ENCODE data around the gene SPRY1. TPM values are rescaled to one million over a fixed set of nuclear protein-coding genes. Genes with fewer than 3 reads are reported as not detected.
A peak's percentile ranks its signal among the peaks of the same experiment; 100 is the strongest.

The SPRY1 gene
- polyA plus RNA-seq, 1 experiment: 2.1 TPM

DNA sequence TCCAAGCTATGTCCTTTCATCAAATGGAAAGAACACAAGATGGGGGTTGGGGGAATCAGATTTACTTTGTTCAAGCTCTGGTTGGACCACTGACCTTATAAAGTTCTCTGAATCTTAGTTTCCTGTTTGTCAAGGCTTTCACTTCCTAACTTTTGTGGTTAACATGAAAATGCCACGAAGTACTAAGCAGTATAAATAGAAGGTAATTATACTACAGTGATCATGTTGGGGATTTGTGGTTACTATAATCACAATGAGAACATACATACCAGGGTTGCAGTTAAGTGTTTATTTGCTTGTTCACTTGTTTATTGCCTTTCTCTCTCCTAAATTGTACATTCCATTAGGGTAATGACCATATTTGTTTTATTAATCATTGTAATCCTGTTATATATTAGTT is 53.2 kb downstream of the SPRY1 start:
- TF ChIP-seq, protein P1, sequence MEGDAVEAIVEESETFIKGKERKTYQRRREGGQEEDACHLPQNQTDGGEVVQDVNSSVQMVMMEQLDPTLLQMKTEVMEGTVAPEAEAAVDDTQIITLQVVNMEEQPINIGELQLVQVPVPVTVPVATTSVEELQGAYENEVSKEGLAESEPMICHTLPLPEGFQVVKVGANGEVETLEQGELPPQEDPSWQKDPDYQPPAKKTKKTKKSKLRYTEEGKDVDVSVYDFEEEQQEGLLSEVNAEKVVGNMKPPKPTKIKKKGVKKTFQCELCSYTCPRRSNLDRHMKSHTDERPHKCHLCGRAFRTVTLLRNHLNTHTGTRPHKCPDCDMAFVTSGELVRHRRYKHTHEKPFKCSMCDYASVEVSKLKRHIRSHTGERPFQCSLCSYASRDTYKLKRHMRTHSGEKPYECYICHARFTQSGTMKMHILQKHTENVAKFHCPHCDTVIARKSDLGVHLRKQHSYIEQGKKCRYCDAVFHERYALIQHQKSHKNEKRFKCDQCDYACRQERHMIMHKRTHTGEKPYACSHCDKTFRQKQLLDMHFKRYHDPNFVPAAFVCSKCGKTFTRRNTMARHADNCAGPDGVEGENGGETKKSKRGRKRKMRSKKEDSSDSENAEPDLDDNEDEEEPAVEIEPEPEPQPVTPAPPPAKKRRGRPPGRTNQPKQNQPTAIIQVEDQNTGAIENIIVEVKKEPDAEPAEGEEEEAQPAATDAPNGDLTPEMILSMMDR (IDR thresholded peaks at IDR 0.05; ENCODE audit: insufficient read depth, low read depth, low read length): no peak
- H3K4me3 ChIP-seq (ENCODE audit: low read depth, low read length): no peak overlapping the region
- ChIA-PET POLR2A (interaction anchor here (0.5 kb wide), 1 partner anchor 750 kb away, joined by 3 read pairs; no protein-coding TSS in a partner anchor), CTCF (no interaction called here)
- peak; percentile 43 for DNase-seq (ENCODE audit: low read depth)
- no peaks in the 10 kb centered on the region; the same call in 1 of the 2 replicates for H3K27me3 ChIP-seq (ENCODE audit: control insufficient read depth, insufficient read depth, low read length)
- no peaks in the 10 kb centered on the region for H3K36me3 ChIP-seq (ENCODE audit: control insufficient read depth, insufficient read depth, low read length)

DNA sequence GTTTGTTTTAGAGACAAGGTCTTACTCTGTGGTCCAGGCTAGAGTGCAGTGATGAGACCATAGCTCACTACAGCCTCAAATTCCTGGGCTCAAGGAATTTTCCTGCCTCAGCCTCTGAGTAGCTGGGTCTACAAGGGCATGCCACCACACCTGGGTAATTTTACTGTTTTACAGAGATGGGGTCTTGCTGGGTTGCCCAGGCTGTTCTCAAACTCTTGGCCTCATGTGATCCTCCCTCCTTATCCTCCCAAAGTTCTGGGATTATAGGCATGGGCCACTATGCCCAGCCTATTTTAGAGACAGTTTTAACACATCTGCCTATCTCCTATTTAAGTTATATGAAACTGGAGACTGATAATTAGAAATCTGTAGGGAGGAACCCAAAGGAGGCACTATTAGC is 53.8 kb downstream of the SPRY1 start:
- H3K4me3 ChIP-seq (ENCODE audit: low read depth, low read length): no peak overlapping the region
- TF ChIP-seq, protein P1 (IDR thresholded peaks at IDR 0.05; ENCODE audit: insufficient read depth, low read depth, low read length): no peak
- DNase-seq (ENCODE audit: low read depth): no peak
- H3K36me3 ChIP-seq (ENCODE audit: control insufficient read depth, insufficient read depth, low read length): no peaks in the 10 kb centered on the region
- no peaks in the 10 kb centered on the region; the same call in 1 of the 2 replicates for H3K27me3 ChIP-seq (ENCODE audit: control insufficient read depth, insufficient read depth, low read length)
- POLR2A ChIA-PET: no interaction called here
- CTCF ChIA-PET: interaction anchor here (0.7 kb wide), 1 partner anchor 101 kb away, joined by 3 read pairs; no protein-coding TSS in a partner anchor

DNA sequence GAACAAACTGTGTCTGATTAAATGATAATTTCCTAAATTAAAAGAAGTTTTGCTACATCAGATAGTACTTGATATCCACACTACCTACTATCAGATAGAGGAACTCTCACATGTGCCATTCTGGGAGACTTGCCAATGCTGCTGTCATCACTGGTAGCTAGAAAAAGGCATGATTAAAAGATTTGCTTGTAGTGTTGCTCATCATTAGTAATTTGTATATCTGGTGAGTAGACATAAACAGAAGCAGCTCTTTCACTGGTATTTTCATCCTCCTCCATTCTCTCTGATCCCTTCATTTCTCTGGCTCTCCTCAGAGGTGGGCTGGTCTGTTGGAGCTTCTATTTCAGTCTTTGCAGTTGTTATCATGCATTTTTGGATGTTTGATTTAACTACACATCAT is 56.0 kb downstream of the SPRY1 start:
- H3K4me3 ChIP-seq (ENCODE audit: low read depth, low read length): no peak overlapping the region
- ChIA-PET POLR2A (no interaction called here), CTCF (no interaction called here)
- H3K36me3 ChIP-seq (ENCODE audit: control insufficient read depth, insufficient read depth, low read length): no peaks in the 10 kb centered on the region
- TF ChIP-seq, protein P1 (IDR thresholded peaks at IDR 0.05; ENCODE audit: insufficient read depth, low read depth, low read length): no peak
- DNase-seq (ENCODE audit: low read depth): peak; percentile 53
- H3K27me3 ChIP-seq (ENCODE audit: control insufficient read depth, insufficient read depth, low read length): no peaks in the 10 kb centered on the region; the same call in 1 of the 2 replicates

DNA sequence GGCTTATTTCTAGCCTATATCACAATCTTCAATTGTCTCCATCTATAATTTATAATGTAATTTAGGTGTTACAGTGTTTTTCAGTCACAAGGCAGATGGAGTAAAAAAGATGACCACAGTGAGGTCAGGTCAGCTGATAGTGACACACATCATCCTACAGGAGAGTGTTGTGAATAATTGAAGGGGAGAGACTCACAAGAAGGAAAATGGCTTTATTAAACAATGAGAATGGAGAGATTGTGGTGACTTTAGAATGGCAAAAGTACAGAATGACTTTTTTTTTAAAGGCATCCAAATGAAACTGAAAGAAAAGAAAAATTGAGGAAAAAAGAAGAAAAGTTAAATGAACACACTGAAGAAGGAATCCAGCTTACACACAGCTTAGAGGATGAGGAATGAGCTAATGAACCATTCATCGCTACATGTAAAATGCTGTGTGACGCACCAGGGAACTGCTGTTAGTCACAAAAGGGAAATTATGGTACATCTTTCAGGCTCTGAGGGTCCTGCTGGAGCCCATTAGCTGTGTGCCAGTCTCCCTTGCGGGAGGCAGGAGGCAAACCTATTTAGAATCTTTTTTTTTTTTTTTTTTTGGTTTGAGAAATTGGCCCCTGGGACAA is 56.6 kb downstream of the SPRY1 start:
- no peaks in the 10 kb centered on the region; the same call in 1 of the 2 replicates for H3K27me3 ChIP-seq (ENCODE audit: control insufficient read depth, insufficient read depth, low read length)
- ChIA-PET CTCF (interaction anchor here (0.6 kb wide), 1 partner anchor 159 kb away, joined by 3 read pairs; no protein-coding TSS in a partner anchor), POLR2A (no interaction called here)
- no peaks in the 10 kb centered on the region for H3K36me3 ChIP-seq (ENCODE audit: control insufficient read depth, insufficient read depth, low read length)
- TF ChIP-seq, protein P1 (IDR thresholded peaks at IDR 0.05; ENCODE audit: insufficient read depth, low read depth, low read length): no peak
- DNase-seq (ENCODE audit: low read depth): no peak
- H3K4me3 ChIP-seq (ENCODE audit: low read depth, low read length): no peak overlapping the region

Measured in BJ (cell line).